Caco-2 (cell line): ENCODE measurements around the gene GPR119. TPM values are rescaled to one million over a fixed set of nuclear protein-coding genes. Genes with fewer than 3 reads are reported as not detected.

Experiments
- BruUV-seq: library from RNA; stranded (reverse); fragments of 400-500 nt; replicated peaks from 2 replicates; lab custom pipeline; 2021; lab: Mats Ljungman, UMichigan
- CTCF ChIA-PET: fragments of 300-600 bp; sonication (Branson Sonifier 250); formaldehyde crosslinking; loops from one replicate; lab custom pipeline; 2022; ENCODE audit warnings: antibody characterized with exemption; lab: Charles Lee
- POLR2A ChIA-PET: fragments of 300-600 bp; sonication (Branson Sonifier 250); formaldehyde crosslinking; loops from one replicate; lab custom pipeline; 2022; ENCODE audit warnings: antibody characterized with exemption; lab: Charles Lee
- DNase-seq, 2 experiments: peaks; one replicate each; pipeline versions ENCODE4 v3.0.0 to v3.0.0-alpha.2; 2020 to 2022
- H3K27me3 ChIP-seq: replicated peaks from 2 replicates; pipeline ENCODE4 v1.6.0; 2011; ENCODE audit warnings: low read length; ENCODE audit not compliant: control insufficient read depth, insufficient read depth
- H3K36me3 ChIP-seq: 2 replicates; pipeline ENCODE4 v1.5.1; 2011; ENCODE audit warnings: low read length; ENCODE audit not compliant: control insufficient read depth, insufficient read depth
- H3K4me1 ChIP-seq: fragments of 250-450 bp; sonication (Bioruptor Pico); 2 replicates; pipeline ENCODE4 v1.5.1; 2020; ENCODE audit warnings: mild to moderate bottlenecking
- H3K4me3 ChIP-seq: 2 replicates; pipeline ENCODE4 v1.5.1; 2011; ENCODE audit warnings: low read depth, mild to moderate bottlenecking, control low read depth, low read length
- H3K9me3 ChIP-seq: fragments of 250-450 bp; sonication (Bioruptor Pico); 2 replicates; pipeline ENCODE4 v1.5.1; 2020; ENCODE audit warnings: mild to moderate bottlenecking, moderate library complexity
- H3K27ac Mint-ChIP-seq: one replicate; pipeline ENCODE4 v1.8.0; 2022; ENCODE audit warnings: mixed read lengths; ENCODE audit not compliant: unreplicated experiment
- H3K27me3 Mint-ChIP-seq: one replicate; pipeline ENCODE4 v1.8.0; 2022; ENCODE audit warnings: mixed read lengths; ENCODE audit not compliant: insufficient read depth, unreplicated experiment
- H3K36me3 Mint-ChIP-seq: one replicate; pipeline ENCODE4 v1.8.0; 2022; ENCODE audit warnings: mild to moderate bottlenecking, mixed read lengths; ENCODE audit not compliant: insufficient read depth, unreplicated experiment
- H3K4me1 Mint-ChIP-seq: one replicate; pipeline ENCODE4 v1.8.0; 2022; ENCODE audit warnings: low read depth, mixed read lengths; ENCODE audit not compliant: unreplicated experiment
- H3K4me3 Mint-ChIP-seq: one replicate; pipeline ENCODE4 v1.8.0; 2022; ENCODE audit warnings: mild to moderate bottlenecking, moderate library complexity, mixed read lengths; ENCODE audit not compliant: unreplicated experiment
- H3K9me3 Mint-ChIP-seq: one replicate; pipeline ENCODE4 v1.8.0; 2022; ENCODE audit warnings: mixed read lengths; ENCODE audit not compliant: unreplicated experiment
- CTCF ChIP-seq, 2 experiments: fragments of 200-600 bp in 1 of 2; IDR thresholded peaks; 1 replicate in 1 of 2; 2 replicates in 1 of 2; pipeline versions ENCODE4 v1.5.1 to v1.8.0; 2011 to 2022; ENCODE audit warnings: antibody characterized with exemption in 1 of 2, control low read depth in 1 of 2, inconsistent platforms in 1 of 2, low read depth in 1 of 2, low read length in 1 of 2, mild to moderate bottlenecking in 1 of 2, moderate library complexity in 1 of 2; ENCODE audit not compliant: insufficient read depth in 1 of 2, severe bottlenecking in 1 of 2, unreplicated experiment in 1 of 2
- intact Hi-C: fragments of 100-400 bp; cut with micrococcal nuclease; formaldehyde crosslinking; loops from one replicate; pipeline ENCODE4 v1.10.0; 2022; ENCODE audit not compliant: unreplicated experiment
- total RNA-seq: library from RNA; stranded (reverse); gene quantifications from 2 replicates; pipeline ENCODE4 v1.2.3, GENCODE V29; 2022

The GPR119 gene
- total RNA-seq, 1 experiment from 2014 or later = 0.29 TPM

GRCh38 chrX:130401415-130402207 lies 16.1 kb upstream of the GPR119 start, which contains the start of gene RBMX2:
RBMX2 (plus strand) TSS chrX:130401987; CDS start chrX:130402033, 46 bp downstream.
- H3K9me3 Mint-ChIP-seq = no peaks in the 10 kb centered on the region
- intact Hi-C loops = loop anchor here (5.0 kb wide), 1 partner anchor 501 kb away; the partner anchor contains the start of gene ENOX2
- peak; percentile 67 to 78 for DNase-seq
- ChIA-PET POLR2A (interaction anchor here (0.5 kb wide), 1 partner anchor 16 kb away, joined by 4 read pairs; no protein-coding TSS in a partner anchor), CTCF (interaction anchor here (0.6 kb wide), 2 partner anchors 139 to 514 kb away, joined by 4 to 6 read pairs; no protein-coding TSS in a partner anchor)
- TF ChIP-seq CTCF (IDR thresholded peaks at IDR 0.05; ENCODE audit: insufficient read depth in 1 of 2, low read depth in 1 of 2, low read length in 1 of 2, severe bottlenecking in 1 of 2, unreplicated experiment in 1 of 2) = no peak
- peaks cover 6% of the 10 kb centered on the region for H3K36me3 Mint-ChIP-seq
- H3K4me1 Mint-ChIP-seq = no peaks in the 10 kb centered on the region
- Histone ChIP-seq H3K9me3 (no peaks in the 10 kb centered on the region), H3K4me1 (no peaks in the 10 kb centered on the region), H3K27me3 (no peaks in the 10 kb centered on the region), H3K4me3 (peak within 1 kb of the TSS; percentile 80), H3K36me3 (no peaks in the 10 kb centered on the region)
- no TSS peak for BruUV-seq
- peak within 1 kb of the TSS; percentile 99 for H3K4me3 Mint-ChIP-seq
- H3K27me3 Mint-ChIP-seq = no peaks in the 10 kb centered on the region
- peak within 1 kb of the TSS; percentile 91 for H3K27ac Mint-ChIP-seq

GRCh38 chrX:130395341-130395740 lies 9.9 kb upstream of the GPR119 start:
- ChIA-PET CTCF (no interaction called here), POLR2A (no interaction called here)
- Histone ChIP-seq H3K27me3 (no peaks in the 10 kb centered on the region), H3K4me1 (no peaks in the 10 kb centered on the region), H3K9me3 (no peaks in the 10 kb centered on the region), H3K36me3 (no peaks in the 10 kb centered on the region), H3K4me3 (no peak overlapping the region)
- no peak for TF ChIP-seq CTCF (IDR thresholded peaks at IDR 0.05; ENCODE audit: insufficient read depth in 1 of 2, low read depth in 1 of 2, low read length in 1 of 2, severe bottlenecking in 1 of 2, unreplicated experiment in 1 of 2)
- Mint-ChIP-seq H3K4me1 (no peaks in the 10 kb centered on the region), H3K4me3 (no peak overlapping the region), H3K9me3 (no peaks in the 10 kb centered on the region), H3K27ac (no peak overlapping the region), H3K27me3 (no peaks in the 10 kb centered on the region), H3K36me3 (no peaks in the 10 kb centered on the region)
- intact Hi-C loops = no loop called here
- no TSS peak for BruUV-seq
- DNase-seq = no peak

GRCh38 chrX:130393451-130394074 lies 8.1 kb upstream of the GPR119 start:
- peak; percentile 33 to 35 for DNase-seq
- H3K4me1 ChIP-seq = no peaks in the 10 kb centered on the region
- intact Hi-C loops = loop anchor here (1.0 to 5.0 kb wide), 3 partner anchors 61 to 524 kb away; no protein-coding TSS in a partner anchor
- Mint-ChIP-seq H3K27ac (no peak overlapping the region), H3K4me3 (no peak overlapping the region), H3K9me3 (no peaks in the 10 kb centered on the region), H3K4me1 (no peaks in the 10 kb centered on the region), H3K36me3 (no peaks in the 10 kb centered on the region), H3K27me3 (no peaks in the 10 kb centered on the region)
- H3K4me3 ChIP-seq = no peak overlapping the region
- BruUV-seq = no TSS peak
- TF ChIP-seq CTCF (IDR thresholded peaks at IDR 0.05; ENCODE audit: insufficient read depth in 1 of 2, low read depth in 1 of 2, low read length in 1 of 2, severe bottlenecking in 1 of 2, unreplicated experiment in 1 of 2) = peak; percentile 34 to 70
- ChIA-PET POLR2A (no interaction called here), CTCF (interaction anchor here (0.9 to 1.0 kb wide), 2 partner anchors 182 to 523 kb away, joined by 3 to 4 read pairs; no protein-coding TSS in a partner anchor)
- no peaks in the 10 kb centered on the region for H3K36me3 ChIP-seq
- H3K27me3 ChIP-seq = no peaks in the 10 kb centered on the region
- no peaks in the 10 kb centered on the region for H3K9me3 ChIP-seq
